ENCODE results near the gene GTF2I.
"Not testable (repeated sequence)": the region's sequence is repeated elsewhere in the genome, so short reads cannot be mapped to it uniquely, and the experiment has no call there.

- TF ChIP-seq CTCF (conservative IDR thresholded peaks at IDR 0.05); ZFX (IDR thresholded peaks at IDR 0.05): not testable (repeated sequence)
Observed at GRCh38 chr7:74779053-74779452, 121.5 kb downstream of the GTF2I start.

All from C4-2B (cell line).